ENCODE data around the gene TCIRG1.

TCIRG1 gene

DNA sequence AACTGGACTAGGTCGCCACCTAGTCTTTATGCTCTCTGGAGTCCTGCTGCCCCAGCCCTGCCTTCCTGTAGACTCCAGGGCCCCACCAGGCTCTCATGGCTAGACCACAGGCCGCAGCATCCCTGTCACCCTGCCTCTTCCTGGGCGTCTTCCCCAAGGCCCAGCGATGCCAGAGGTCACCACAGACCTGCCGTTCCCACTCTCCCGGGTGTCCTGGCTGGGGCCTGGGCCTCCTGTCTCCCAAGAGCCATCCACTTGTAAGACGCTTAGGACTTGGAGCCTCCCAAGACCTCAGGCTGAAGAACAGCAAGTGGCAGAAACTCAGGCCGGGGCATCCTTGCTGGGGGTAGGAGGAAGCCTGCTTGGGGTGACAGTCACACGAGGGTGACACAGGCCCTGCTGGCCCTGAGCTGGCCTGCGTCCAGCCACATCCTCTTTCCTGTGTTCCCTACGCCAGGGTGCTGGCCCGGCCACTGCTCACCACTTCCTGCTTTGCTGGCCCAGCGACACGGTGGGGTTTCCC is 2.0 kb upstream of the TCIRG1 start:
- no peak for DNase-seq

DNA sequence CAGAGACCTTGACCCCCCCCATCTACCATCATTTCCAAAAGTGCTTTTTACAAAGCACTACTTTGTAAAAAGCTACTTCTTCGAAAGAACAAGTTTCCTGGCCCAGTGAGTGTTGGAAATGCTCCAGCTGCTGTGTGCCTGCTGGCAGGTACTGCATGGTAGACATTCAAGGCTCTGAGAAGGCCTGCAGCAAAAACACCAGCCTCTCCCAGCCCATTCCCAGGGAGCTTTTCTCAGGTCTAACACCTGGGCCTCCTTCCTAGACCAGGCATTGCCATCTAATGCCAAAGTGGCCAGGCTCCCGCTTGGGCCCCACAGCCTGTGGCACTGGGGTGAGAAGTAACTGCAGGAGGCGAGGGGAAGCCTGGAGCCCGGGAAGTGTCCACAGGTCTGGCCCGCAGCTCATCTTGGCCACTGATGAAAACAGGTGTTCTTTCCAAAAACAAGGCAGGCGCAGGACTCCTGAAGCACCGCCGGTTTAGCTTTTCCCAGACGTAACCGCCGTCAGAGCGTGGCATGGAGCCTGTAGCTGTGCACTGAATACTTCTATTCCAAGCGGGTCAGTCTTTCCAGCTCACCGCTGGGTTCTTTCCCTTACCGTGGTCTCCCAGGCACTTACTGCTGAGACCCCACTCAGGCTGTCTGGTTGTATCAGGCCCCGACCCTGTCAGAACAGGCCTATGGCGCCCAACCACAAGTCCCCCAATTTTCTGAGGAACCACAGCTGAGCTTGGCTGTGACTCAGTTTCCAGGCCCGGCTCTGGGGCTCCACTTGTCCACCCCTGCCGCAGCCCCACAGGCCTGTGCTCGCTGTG is 1.2 kb upstream of the TCIRG1 start:
- no peak for DNase-seq

DNA sequence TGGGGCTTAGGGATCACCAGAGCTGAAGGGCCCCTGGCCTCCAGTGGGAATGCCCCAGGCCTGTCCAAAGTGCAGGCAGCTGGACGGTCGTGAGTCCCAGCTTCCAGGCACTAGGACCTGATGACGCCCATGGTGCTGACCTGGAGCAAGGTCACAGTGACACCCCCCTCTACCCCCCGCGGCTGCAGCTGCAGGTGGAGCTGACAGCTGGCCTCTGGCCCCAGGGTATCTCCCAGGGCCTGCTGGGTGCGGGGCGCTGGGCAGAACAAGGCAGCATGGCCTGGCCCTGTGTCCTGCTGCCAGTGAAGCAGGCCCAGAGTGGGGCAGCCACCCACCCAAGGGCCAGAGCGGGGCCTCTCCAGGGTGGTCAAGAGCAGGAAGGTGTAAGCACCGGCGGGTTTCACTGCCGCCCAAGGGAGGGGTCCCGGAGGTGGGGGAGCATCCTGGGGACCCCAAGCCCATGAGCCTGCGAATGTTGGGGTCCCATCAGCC is 553 bp upstream of the TCIRG1 start:
- no peak for DNase-seq

DNA sequence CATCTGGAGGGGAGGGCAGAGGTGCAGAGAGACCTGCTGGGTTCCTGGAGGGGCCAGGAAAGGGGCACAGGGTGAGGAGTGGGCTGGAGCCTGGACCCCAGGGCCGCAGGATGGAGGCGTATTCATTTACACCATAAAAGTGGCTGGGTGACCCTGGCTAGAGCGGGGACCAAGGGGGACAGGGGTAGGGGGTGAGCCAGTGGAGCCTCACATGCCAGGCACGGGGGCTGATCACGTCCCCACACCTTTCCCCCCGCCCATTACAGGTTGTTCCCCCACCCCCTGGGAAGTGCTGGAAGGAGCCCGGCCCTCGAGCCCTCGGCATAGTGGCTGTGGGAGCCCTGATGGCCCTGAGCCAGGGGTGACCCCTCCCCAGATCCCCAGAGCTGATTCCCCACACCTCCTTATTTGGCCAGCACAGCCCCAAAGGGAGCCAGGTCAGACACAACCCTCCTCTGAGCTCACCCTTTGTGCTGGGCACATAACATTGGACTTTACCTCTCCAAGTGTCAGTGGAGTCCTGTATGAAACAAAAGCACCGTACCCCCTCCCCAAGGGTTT is 781 bp downstream of the TCIRG1 start:
- no peak for DNase-seq

DNA sequence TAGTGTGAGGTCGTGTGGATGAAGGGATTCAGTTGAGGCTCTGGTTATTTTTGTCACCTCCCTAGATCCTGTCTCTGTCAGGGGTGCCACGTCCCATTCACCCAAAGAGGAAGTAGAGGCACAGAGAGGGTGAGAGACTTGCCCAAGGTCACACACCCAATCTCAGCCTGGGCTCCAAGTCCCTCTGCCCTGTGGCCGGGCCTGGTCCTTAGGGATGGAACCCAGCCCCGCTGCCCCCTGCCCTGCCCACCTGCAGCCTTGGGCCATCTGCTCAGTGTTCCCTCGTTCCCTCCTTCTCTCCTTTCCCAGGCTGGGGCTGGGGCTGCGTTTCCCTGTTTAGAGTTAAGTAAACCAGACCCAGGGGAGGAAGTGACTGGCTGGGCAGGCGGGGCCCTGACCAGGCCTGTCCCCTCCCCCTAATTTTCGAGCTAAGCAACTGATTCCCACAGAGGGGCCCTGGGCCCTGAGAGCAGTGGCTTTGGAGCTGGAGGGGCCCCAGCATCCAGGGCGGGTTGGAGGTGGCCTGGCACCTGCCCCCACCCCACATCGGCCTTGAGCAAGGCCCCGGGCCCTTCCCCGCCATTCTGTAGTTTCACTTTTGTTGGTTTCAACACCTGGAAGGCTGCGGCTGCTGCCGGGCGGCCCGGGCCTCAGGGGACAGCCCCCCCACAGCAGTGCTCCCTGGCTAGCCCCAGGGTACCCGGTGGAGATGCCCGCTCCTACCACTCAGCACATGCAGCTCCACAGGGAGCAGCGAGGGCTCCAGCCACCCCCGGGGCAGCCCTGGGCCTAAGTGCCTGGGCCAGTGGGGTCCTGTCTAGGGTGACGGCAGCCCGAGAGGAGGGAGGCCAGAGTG is 1.5 kb downstream of the TCIRG1 start:
- DNase-seq = peak in 3 of 4 experiments; percentile 16 to 29 (median 20)

DNA sequence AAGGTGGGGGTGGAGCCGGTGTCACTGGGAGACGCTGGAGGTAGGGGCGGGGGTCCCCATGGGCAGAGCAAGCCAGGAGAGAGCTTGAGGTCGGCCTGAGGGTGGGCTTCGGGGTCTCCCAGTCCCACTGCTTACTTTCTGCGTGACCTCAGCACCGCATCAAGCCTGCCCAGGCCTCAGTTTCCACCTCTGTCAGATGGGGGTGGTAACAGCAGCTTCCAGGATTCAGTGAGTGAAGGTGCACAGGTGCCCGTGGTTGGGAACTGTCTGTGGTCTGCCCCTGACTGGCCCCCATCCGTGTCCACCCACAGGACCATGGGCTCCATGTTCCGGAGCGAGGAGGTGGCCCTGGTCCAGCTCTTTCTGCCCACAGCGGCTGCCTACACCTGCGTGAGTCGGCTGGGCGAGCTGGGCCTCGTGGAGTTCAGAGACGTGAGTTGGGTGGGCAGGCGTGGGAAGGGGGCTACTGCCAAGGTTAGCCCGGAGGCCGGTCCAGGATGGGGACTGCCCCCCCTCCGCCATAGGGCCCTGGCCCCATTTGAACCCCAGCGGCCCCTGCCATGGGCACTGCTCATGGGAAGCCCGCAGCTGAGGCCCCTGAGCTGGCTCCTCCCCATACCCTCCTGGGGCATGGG is 2.2 kb downstream of the TCIRG1 start:
- DNase-seq = no peak

DNA sequence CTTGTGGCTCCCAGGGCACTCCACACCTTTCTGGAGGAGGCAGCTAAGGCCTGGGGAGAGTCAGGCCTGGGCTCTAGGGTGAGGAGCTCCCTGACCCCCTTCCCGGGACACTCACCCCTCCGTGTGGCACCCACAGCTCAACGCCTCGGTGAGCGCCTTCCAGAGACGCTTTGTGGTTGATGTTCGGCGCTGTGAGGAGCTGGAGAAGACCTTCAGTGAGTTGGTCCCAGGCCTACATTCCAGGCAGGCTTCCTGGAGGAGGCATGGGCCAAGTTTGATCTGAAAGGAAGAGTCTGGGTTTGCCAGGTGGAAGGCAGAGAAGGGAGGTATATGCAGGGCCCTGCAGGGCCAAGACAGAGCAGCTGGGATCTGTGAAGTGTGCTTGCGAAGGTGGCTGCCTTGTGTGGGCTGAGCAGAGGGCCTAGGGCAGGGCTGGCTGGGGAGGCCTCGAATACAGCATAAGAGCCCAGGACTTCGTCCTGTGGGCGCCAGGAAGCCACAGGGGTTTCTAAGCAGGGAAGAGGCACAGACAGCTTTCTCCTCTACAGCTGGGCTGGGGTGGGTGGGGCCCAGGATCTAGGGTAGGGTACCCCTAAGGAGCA is 2.9 kb downstream of the TCIRG1 start:
- DNase-seq = no peak

DNA sequence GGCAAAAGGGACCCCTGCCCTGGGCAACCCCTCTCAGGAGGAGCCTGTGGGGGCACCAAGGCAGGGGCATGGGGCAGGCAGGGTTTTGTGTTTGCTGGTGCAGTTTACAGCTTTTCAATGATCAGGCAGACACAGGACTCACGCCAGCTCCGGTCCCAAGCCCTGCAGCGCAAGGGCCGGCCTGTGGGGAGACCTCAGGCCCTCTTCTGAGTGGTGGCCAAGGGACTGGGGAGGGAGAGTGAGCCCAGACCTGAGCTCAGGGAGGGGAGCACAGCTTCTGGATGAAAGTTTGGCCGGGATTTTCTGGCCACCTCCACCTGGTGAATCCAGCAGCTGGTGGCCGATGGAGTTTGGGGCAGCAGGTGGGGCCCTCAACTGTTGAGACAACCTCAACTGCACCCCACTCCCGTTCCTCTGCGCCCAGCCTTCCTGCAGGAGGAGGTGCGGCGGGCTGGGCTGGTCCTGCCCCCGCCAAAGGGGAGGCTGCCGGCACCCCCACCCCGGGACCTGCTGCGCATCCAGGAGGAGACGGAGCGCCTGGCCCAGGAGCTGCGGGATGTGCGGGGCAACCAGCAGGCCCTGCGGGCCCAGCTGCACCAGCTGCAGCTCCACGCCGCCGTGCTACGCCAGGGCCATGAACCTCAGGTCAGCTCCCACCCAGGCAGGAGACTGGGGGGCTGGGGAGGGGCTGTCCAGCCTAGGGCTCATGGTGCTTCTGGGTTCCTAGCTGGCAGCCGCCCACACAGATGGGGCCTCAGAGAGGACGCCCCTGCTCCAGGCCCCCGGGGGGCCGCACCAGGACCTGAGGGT is 3.6 kb downstream of the TCIRG1 start:
- DNase-seq = no peak

DNA sequence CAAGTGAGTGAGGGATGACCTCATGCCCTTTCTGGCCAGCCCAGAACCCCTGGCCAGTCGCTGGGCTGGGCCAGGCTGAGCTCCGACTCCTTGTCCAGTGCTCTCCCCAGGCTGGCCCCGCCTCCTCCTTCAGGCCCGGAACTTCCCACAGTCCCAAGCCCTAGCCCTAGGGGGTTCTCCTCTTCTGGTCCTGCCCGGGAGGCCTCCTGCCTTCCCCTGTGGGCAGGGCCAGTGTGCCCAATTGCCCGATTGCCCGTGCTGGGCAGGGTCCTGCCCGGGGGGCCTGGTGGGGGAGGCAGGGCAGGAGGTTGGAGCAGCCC is 4.2 kb downstream of the TCIRG1 start:
- no peak for DNase-seq

DNA sequence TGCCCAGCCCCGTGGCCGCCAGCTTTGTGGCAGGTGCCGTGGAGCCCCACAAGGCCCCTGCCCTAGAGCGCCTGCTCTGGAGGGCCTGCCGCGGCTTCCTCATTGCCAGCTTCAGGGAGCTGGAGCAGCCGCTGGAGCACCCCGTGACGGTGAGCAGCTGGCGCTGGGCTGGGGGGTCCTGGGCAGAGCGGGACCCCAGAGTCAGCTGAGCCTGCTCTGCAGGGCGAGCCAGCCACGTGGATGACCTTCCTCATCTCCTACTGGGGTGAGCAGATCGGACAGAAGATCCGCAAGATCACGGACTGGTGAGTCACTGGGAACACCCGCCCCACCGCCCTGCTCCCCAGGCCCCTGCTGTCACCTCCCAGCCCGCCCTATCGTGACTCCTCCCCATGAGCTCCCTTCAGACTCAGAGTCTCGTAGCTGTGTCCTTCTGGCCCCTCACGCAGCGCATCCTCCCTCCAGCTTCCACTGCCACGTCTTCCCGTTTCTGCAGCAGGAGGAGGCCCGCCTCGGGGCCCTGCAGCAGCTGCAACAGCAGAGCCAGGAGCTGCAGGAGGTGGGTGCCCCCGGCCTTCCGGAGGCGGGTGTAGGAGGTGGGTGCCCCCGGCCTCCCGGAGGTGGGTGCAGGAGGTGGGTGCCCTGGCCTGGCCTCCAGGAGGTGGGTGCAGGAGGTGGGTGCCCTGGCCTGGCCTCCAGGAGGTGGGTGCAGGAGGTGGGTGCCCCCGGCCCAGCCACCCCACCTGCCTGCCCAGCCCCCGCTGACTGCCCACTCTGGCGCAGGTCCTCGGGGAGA is 4.7 kb downstream of the TCIRG1 start:
- DNase-seq = no peak

DNA sequence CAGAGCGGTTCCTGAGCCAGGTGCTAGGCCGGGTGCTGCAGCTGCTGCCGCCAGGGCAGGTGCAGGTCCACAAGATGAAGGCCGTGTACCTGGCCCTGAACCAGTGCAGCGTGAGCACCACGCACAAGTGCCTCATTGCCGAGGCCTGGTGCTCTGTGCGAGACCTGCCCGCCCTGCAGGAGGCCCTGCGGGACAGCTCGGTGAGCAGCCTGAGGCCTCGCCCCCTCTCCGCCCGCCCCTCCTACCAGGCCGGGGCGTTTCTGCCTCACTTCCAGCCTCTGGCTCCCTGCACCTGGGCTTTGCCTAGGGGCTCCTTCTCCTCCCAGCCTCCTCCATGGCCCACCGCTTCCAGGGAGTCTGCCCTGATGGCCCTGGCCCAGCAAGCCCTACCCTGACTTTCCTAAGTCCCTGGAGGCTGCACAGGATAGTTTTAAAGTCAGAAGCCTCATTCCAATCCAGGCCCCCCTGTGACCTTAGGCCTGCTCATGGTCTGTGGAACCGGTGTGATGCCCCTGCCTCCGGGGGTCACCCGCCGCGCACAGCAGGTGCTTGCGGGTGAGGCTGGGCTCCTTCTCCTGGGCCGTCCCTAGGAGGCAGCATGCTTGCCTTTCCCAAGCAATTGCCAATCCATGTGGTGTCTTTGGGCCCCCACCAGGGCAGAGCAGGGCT is 5.5 kb downstream of the TCIRG1 start:
- DNase-seq = no peak

DNA sequence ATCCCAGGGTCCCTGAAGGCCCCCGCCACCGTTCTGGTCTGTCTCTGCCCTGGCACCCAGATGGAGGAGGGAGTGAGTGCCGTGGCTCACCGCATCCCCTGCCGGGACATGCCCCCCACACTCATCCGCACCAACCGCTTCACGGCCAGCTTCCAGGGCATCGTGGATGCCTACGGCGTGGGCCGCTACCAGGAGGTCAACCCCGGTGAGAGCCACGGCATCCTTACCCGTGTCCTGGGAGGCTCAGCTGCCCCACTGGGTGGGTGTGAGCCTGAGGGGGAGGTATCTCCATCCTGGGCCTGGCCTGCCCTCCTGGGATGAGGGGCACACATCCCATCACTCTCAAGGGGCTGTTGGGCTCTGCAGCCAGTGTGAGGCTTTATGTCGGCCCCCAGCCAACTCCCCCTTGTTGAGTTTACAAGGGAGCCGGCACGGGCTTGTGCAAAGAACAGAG is 6.1 kb downstream of the TCIRG1 start:
- no peak for DNase-seq

DNA sequence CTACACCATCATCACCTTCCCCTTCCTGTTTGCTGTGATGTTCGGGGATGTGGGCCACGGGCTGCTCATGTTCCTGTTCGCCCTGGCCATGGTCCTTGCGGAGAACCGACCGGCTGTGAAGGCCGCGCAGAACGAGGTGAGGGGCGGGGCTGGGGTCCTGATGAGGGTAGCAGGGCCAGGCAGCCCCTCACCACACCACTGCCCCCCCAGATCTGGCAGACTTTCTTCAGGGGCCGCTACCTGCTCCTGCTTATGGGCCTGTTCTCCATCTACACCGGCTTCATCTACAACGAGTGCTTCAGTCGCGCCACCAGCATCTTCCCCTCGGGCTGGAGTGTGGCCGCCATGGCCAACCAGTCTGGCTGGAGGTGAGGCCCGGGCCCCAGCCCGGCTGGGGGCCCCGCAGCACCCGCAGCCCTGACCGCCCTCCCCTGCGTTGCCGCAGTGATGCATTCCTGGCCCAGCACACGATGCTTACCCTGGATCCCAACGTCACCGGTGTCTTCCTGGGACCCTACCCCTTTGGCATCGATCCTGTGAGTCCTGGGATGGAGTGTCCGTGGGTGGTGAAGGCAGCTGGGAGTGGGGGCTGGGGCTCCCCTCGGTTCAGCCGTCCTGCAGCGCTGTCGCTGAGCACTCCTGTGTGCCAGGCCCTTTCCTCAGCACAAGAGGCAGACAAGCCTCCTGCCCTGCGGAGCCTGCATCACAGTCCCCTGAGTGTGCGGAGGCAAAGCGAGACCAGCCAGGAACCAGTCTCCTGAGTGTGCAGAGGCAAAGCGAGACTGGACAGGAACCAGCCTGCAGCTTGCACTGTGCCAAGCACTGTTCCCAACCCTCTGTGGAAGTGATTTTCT is 8.8 kb downstream of the TCIRG1 start:
- DNase-seq = no peak

DNA sequence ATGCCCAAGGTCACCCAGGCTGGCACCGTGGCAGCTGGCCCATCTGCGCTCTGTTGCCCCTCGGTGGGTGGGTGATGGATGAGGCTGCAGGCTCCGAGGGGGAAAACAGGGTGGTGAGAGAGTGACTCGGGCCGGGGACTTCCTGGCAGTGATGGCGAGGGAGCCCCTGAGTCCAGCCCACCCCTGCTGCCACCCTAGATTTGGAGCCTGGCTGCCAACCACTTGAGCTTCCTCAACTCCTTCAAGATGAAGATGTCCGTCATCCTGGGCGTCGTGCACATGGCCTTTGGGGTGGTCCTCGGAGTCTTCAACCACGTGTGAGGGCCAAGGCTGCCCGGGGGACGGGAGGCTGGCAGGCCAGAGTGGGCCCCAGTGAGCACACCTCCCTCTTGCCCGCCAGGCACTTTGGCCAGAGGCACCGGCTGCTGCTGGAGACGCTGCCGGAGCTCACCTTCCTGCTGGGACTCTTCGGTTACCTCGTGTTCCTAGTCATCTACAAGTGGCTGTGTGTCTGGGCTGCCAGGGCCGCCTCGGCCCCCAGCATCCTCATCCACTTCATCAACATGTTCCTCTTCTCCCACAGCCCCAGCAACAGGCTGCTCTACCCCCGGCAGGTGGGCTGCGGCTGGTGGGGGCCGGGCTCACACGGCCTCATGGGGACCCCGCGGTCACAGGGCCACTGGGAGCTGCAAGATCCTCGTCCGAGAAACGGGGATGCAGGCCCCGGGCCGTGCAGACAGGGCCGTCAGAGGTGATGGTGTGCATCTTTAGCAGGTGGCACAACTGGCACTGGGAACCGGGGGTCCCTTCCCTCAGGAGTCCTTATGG is 10.1 kb downstream of the TCIRG1 start:
- DNase-seq = no peak

DNA sequence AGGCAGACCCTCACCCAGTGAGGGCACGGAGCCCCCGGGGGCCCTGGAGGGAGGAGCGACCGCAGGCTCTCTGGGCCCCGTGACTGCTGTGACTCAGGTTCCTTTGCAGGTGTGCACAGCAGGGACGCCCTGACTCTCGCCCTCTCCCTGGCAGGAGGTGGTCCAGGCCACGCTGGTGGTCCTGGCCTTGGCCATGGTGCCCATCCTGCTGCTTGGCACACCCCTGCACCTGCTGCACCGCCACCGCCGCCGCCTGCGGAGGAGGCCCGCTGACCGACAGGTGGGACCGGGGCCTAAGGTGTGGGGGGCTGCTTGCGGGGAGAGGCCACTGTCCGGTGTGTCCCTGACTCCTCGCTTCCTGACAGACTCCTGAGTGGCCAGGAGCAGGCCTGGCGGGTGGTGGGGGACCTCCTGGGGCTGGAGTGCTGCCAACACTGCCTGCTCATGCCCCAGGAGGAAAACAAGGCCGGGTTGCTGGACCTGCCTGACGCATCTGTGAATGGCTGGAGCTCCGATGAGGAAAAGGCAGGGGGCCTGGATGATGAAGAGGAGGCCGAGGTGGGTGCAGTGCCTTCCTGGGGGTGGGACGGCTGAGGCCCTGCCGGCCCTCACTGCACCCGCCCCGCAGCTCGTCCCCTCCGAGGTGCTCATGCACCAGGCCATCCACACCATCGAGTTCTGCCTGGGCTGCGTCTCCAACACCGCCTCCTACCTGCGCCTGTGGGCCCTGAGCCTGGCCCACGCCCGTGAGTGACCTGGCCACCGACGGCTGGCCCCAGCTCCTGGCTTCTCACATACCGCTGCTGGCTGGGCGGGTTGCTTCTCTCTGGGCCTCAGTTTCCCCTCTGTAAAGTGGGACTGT is 10.9 kb downstream of the TCIRG1 start:
- no peak for DNase-seq

DNA sequence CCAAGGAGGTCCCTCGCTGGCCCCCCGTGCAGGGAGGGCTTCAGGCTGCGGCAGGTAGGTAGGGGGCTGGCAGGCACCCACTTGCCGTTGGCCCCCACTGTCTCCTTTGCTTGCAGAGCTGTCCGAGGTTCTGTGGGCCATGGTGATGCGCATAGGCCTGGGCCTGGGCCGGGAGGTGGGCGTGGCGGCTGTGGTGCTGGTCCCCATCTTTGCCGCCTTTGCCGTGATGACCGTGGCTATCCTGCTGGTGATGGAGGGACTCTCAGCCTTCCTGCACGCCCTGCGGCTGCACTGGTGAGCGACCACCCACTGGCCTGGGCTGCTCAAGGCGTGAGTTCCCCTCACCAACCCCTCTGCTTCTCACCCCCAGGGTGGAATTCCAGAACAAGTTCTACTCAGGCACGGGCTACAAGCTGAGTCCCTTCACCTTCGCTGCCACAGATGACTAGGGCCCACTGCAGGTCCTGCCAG is 11.6 kb downstream of the TCIRG1 start:
- DNase-seq = no peak

All from activated CD4-positive, CD25-positive, alpha-beta regulatory T cell (primary cell).